AG10803 (cell line): Measurements from ENCODE around the gene TBC1D16.

Experiments used
- DNase-seq: peaks from one replicate; pipeline ENCODE4 v3.0.0; 2010; ENCODE audit warnings: low read depth
- H3K4me3 ChIP-seq: 2 replicates; pipeline ENCODE4 v1.5.1; 2011; ENCODE audit warnings: mild to moderate bottlenecking, low read length, control low read depth
- CTCF ChIP-seq: conservative IDR thresholded peaks from 2 replicates; pipeline ENCODE4 v1.5.1; 2011; ENCODE audit warnings: mild to moderate bottlenecking, low read length, control low read depth, inconsistent platforms

The TBC1D16 gene

GRCh38 chr17:79915850-79916430 is 119.7 kb downstream of the TBC1D16 start:
- TF ChIP-seq CTCF: peak; percentile 44
- H3K4me3 ChIP-seq: no peak overlapping the region
- peak; percentile 22 for DNase-seq

- no peak for DNase-seq
- H3K4me3 ChIP-seq: no peak overlapping the region
- TF ChIP-seq CTCF: no peak
Measured at GRCh38 chr17:79914813-79915740, 120.6 kb downstream of the TBC1D16 start.

- TF ChIP-seq CTCF: no peak
- H3K4me3 ChIP-seq: no peak overlapping the region
- no peak for DNase-seq
Measured at GRCh38 chr17:79913896-79914812, 121.5 kb downstream of the TBC1D16 start.

DNA sequence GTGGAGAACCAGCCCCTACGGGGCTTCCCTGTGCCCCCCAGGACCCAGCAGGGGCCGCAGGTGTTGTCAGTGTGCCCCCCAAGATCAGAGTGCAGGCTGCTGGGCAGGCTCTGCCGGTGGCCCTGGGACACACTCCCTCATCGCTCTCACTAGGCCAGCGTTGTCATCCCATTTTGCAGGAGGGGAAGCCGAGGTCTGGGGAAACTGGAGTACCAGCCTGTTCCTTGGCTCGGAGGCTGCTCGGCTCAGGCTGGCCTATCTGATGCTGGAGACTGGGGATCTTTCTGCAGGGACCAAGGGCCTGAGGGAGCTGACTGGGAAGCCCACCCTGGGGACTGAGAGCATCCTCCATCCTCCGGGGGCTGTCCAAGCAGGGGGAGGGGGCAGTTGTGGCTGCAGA is 122.2 kb downstream of the TBC1D16 start:
- TF ChIP-seq CTCF: no peak
- DNase-seq: no peak
- no peak overlapping the region for H3K4me3 ChIP-seq

DNA sequence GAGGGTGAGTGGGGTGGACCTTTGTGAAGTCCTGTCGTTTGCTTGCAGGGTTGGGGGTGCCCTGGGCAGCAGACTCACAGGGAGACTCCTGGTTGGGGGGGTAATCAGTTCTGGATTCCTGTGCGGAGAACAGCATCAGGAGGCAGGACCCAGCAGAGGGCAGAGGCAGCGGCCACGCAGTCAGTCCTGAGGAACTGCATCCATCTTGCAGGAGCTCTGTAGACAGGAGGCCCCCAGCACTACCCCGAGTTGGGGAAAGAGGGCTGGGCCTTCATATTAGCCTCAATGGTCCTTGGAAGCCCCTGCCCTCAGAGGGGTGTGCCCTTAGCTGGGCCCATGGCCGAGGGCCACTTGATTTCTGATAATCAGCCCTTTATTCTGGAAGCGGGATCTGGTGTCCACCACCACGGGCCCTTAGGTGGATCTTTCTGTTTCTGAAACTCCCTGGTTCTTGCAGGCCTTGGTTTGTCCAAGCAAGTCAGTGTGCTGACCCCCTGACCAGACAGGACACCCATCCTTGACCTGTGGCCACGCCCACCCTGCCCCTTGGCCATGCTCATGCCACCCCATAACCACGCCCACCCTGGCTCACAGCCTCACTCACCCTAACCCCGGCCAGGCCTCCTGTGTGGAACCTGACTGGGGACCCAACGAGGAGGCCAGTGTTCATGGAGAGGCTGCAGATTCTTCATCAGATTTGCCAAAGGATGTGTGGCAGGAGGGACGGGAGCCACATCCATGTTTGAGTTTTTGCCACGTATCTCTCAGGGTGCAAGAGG is 122.9 kb downstream of the TBC1D16 start:
- no peak overlapping the region for H3K4me3 ChIP-seq
- no peak for DNase-seq
- no peak for TF ChIP-seq CTCF

DNA sequence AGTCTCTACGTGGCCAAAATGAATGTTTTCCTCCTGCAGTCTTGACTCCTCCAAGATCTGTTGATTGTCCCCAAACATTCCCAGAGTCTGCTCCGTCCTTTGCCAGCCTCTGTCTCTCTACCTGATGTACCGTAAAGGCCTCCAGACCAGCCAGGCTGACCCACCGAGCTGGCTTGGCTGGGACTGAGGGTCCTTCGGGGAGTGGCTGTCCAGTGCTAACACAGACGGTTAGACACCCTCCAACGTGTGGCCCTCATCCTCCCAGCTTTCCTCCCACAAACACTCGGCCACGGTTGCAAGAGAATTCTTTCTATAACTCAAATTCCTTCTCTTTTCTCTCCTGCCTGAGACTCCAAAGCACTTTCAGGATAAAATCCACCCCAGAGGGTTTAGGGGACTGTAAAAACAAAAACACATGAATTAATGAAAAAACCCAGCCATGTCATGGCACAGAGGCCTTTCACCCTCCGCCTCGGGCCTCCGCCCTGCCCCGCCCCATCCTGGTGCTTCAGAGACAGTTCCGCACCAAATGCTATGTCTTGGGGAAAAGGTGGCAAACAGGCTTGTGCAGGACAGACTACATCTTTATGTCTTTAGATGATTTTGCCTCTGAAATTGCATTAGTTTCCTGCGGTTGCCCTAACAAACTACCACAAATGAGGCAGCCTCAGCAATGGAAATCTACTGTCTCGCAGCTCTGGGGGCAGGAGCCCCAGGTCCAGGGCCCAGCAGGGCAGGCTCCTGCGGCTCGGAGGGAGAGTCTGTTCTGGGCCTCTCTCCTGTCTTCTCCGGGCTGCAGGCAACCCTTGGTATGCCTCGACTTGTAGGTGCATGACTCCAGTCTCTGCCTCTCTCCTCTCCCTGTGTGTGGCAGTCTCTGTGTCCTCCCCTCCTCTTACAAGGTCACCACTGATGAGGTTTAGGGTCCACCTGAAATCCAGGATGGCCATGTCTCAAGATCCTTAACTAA is 124.0 kb downstream of the TBC1D16 start:
- H3K4me3 ChIP-seq: no peak overlapping the region
- DNase-seq: no peak
- no peak for TF ChIP-seq CTCF
